HG03457 (cell line): ENCODE data around the gene DHCR24.
"Not testable (repeated sequence)": the region's sequence is repeated elsewhere in the genome, so short reads cannot be mapped to it uniquely, and the experiment has no call there.

Experiments
- ATAC-seq: cut with Tn5 transposase; IDR thresholded peaks from one replicate; pipeline ENCODE4 v1.9.1; 2021; ENCODE audit warnings: moderate number of reproducible peaks; ENCODE audit not compliant: unreplicated experiment

Gene DHCR24

DNA sequence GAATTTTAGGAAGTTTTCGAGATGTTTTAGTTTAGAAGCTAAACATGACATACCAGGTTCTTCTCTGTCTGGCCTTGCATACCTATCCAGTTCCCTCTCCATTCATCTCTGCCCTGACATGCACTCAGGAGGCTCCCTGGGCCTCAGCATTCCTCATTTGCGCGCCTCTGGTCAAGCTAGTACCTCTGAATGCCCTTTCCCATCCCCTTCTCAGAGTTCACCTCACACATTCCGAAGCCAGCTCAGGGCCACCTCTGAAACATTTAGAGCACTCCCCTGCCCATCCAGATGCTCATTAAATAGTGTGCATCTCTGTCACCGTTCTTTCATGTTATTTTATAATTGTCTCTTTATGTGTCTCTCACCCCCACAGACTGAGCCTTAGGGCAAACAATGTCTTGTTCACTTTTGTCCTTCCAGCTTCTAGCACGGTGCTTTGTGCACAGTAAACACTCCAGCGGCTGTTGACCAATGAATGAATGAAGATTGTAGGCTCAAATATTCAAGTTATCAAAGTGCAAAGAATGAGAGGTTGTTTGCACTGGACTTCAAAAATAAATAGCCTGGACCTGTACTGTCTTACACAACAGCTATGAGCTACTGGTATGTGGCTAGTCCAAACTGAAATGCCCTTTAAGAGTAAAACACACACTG is 1.2 kb upstream of the DHCR24 start:
- no peak for ATAC-seq

DNA sequence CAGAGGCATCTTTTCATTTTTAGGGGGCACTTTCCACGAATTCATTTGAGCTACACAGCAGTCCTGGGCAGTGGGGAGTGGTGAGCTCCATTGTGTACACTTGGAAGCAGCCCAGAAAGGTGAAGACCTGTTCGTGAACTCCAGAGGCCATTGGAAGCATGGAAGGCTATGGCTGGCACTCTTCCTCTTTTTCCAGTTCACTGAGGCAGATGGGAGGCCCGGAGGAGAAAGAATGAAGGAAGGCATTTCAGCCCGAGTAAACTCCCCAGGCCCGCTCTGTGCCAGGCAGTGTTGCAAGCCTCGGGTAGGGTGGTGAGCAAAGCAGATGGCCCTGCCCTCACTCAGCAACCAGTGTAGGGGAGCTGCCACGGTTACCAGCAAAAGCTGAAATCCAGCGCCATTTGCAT is 673 bp upstream of the DHCR24 start:
- ATAC-seq = no peak

DNA sequence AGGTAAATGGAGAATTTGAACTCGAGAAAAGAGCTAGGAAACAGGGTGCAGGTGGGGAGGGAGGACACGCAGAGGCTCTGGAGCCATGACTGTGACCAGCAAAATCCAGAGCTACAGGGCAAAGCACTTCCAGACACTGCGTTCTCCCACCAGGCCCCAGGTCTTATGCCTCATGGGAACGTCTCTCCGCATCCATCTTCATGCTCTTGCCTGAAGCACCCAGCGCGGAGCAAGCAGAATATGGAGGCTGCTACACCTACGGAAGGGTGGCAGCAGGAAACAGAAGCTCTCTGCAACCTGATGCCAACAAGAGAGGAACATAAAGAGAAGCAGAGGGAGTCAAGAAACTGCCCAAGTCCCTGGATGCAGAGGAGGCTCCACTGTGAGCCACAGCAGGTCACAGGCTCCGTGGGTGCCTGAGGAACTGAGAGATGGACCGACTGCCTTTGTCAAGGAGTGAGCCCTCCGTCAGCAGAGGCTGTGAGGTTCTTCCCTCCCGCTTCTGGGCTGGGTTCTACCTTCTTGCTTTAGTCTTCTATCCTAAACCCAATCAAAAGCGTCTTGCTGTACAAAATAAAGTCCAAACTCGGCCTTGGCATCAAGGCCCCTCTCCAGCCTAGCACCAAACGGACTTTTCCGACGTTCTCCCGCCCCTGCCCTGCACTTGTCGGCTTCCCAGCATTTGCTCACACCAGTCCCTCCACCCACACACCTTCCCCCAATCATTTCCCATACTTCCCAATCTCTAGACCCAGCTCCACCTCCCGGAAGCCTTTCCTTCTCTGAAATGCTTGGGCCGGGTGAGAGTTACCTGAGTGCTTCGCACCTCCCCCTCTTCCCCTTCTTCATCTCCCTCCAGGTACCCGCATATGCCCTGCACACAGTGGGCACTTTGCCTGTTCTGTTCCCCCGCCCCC is 930 bp downstream of the DHCR24 start:
- ATAC-seq = no peak

DNA sequence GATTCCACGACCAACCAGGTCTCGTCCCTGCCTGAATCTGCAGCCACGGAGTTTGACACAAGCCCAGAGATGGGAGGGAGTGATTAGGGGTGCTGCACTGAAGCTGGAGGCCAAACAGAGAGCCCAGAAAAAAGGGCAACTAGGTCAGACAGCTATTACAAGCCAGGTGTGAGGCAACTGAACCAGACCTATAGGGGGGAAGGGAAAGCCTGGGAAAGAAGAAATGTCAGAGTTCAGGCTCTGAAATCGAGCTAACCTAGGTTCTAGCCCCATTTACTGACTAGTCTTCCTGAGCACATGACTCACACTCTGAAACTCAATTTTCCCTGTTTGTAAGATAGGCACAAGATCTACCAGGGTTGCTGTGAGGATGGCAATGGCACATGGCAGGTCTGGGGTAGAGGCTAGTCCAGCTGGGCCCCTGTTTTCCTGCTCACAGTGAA is 1.7 kb downstream of the DHCR24 start:
- no peak for ATAC-seq

DNA sequence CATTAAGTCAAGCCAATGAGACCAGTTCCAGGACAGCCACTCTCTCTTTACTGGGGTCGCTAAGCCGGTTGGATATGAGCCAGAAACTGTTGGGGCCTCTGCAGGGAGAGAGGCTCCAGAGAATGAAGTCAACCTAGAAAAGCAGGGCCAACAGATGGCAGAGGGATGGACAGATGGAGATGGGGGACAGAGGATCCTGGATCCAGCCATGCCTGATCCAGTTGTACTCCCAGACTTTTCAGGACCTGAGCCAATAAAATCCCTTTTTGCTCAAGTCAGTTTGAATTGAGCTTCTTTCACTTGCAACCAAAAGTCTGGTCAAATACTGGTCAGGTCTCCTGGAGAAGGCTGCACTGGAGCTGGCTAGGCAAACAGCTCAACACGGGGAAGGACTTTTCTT is 2.2 kb downstream of the DHCR24 start:
- no peak for ATAC-seq

DNA sequence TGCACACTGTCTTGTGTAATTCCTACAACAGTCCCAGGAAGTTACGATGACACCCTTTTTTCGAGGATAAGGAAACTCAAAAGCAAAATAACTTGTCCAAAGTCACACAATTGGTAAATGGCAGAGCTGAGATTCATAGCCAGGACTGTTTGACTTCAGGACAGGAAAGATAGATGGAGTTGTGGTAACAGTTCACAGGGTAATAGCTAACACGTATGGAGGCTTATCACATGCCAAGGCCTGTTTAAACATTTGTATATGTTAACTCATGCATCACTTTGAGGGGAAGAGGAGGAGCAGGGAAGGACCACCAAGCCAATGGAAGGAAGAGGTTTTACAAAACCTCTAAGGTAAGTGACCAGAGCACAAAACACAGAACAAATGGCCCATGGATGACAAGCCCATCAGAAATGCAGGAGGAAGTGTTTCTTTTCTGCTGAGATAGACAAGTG is 2.8 kb downstream of the DHCR24 start:
- no peak for ATAC-seq

DNA sequence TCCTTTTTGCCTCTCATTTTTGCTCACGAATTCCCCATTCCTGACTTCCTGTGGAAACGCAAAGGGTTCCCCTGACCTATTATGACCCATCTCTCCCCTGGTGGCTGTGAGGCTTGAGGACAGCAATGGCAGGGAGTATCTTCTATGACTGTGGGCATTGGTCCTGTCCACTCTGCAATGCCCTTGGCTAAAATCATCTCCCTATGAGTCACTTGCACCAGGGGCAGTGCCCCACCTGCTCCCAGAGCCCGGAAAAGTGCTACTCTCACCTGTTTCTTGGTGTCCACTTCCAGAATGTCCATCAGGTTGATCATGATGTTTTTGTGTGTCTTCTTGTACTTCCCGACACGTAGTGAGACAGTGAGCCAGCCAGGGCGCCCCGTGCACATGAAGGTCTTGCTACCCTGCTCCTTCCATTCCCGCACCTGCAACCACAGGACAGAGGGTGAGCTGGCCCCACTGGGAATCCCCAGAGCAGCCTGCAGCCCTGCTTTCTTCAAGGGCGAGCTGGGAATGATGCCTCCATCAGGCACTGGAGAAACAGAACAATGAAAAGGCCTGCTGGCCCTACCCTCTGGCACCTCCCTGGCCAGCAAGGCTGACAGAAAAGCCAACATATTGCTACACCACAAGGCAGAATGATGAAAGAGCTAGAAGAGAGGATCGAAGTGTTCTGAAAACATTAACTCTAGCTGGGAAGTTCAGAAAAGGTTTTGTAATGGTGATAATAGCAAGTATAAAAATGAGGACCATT is 3.5 kb downstream of the DHCR24 start:
- no peak for ATAC-seq

DNA sequence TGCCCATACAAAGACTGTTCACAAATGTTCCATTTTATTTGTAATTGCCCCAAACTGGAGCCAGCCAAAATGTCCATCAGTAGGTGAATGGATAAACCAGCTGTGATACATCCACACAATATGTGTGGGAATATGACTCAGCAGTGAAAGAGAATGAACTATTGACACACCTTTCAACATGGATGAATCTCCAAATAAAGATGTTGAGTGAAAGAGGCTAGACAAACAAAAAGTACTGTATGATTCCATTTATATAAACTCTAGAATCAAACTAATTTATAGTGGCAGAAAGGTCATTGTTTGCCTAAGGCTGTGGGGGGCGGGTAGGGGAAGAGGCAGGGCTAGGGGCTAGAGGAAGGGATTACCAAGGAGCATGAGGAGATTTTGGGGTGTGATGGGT is 4.5 kb downstream of the DHCR24 start:
- no peak for ATAC-seq

DNA sequence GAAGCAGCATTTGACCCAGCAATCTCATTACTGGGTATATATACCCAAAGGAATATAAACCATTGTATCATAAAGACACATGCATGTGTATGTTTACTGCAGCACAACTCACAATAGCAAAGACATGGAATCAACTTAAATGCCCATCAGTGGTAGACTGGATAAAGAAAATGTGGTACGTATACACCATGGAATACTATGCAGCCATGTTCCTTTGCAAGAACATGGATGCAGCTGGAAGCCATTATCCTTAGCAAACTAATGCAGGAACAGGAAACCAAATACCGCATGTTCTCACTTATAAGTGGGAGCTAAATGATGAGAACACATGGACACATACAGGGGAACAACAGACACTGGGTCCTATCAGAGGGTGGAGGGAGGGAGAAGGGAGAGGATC is 5.4 kb downstream of the DHCR24 start:
- not testable (repeated sequence) for ATAC-seq

DNA sequence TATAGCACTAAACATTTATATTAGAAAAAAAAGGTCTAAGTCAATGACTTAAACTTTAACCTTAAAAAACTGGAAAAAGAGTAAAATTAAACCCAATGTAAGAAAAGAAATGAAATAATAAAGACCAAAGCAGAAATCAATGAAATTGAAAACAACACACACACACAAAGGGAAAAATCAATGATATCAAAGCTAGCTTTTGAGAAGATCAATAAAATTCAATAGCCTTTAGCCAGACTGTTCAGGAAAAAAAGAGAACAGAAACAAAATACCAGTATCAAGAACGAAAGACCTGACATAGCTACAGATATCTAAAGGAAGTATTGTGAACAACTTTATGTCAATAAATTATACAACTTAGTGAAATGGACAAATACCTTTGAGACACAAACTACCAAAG is 7.1 kb downstream of the DHCR24 start:
- no peak for ATAC-seq

DNA sequence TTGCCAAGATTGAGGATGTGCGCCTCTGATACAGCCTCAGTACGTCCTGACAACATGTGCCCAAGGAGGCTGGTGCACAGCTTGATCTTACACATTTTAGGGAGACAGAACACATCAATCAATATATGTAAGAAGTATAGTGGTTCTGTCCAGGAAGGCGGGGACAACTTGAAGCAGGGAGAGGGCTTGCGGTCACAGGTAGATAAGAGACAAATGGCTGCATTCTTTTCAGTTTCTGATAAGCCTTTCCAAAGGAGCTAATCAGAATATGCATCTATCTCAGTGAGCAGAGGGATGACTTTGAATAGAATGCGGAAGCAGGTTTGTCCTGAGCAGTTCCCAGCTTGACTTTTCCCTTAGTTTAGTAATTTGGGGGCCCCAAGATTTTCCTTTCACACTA is 10.2 kb downstream of the DHCR24 start:
- no peak for ATAC-seq

DNA sequence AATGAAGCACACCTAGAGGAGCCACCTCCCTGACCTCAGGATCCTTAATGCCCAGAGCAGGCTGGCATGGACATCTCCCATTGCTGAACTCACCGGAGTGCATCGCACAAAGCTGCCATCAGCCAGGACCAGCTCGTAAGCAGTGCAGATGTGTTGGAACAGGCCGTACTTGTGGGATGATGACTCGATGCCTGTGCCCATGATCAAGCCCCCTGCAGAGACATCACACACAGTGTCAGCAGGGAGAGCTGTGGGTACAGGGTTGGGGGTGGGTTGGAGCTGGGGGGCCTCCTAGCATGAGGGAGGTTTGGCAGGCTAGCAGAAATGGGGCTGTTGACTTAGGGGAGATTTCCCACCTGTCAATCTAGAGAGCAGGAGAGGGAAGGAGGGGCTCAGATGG is 12.0 kb downstream of the DHCR24 start:
- ATAC-seq = no peak

DNA sequence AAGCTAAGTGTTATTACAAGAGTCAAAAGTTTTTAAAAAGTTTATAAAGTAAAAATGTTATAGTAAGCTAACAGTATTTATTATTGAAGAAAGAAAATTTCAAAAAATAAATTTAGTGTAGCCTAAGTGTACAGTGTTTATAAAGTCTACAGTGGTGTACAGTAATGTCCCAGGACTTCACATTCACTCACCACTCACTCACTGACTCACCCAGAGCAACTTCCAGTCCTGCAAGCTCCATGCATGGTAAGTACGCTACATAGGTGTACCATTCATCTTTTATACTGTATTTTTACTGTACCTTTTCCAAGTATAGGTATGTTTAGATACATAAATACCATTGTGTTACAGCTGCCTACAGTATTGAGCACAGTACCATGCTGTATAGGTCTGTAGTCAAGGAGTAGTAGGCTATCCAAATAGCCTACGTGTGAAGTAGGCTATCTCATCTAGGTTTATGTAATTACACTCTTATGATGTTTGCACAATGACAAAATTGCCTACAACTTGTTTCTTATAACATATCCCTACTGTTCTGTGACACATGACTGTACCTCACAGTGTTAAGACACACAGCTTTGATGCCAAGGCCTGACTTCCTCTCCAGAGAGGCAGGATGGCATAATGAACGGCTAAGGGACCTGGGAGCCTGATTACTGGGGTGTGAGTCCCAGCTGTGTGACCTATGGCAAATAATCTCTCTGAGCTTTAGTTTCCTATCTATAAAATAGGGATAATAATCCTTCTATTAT is 12.7 kb downstream of the DHCR24 start:
- no peak for ATAC-seq

DNA sequence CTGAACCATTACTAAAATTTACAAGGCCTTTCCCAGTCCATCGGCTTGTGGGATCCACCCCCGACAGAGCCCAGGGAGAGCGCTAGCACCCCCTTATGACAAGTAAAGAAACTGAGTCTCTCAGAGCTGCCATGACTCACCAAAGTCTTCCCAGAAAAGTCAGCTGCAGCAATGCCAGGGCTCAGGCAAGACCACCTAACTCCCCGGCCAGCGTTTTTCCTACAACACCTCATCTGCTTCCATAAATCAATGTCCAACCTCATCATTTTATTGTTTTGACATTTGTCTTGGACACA is 15.0 kb downstream of the DHCR24 start:
- no peak for ATAC-seq

DNA sequence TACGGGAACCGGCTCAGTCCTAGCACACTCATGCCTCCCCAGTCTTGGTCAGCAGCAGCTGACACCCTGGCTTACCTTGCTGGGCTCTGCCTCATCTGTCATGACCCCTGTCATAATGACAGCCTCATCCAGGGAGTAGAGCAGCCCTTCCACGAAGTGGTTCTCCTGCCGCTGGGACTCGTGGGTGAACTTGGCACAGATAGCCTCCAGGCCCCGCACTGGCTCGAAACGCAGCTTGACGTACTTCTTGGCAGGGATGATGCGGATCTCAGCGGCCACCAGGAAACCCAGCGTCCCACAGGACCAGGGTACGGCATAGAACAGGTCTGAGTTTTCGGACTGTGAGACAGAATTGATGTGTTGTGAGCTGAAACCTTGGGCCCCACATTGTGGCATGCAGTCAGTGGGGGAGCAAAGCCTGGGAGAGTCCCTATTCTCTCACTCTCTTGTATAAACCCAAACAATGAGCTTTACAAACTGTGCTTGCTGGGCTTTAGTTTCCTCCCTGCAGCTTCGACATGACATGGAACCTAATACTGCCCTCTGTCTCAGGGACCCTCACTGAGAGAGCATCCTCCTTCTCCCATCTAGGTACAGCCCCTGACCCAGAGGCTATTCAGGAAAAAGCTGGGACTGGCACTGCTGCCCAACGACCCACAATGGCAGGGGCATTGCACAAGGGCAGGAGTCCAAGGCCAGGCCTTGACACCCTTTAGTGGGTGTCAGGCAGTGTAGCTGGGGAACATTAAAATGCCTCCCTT is 15.5 kb downstream of the DHCR24 start:
- no peak for ATAC-seq

DNA sequence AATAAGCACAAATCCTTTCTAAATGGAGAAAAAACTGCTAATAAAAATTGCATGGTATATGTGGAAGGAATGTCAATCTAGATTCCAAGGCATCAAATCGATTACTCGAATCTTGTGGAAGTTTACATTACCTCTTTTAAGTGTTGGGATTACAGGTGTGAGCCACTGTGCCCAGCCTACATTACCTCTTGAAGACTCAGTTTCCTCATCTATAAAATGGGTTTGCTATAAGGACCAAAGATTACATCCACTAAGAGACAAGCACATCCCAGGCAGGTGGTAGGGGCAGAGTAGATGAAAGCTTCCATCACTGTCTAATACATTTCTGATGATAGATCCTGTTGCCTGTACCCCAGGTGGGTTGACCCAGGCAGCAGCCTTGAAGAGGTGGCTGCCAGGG is 16.1 kb downstream of the DHCR24 start:
- ATAC-seq = no peak

DNA sequence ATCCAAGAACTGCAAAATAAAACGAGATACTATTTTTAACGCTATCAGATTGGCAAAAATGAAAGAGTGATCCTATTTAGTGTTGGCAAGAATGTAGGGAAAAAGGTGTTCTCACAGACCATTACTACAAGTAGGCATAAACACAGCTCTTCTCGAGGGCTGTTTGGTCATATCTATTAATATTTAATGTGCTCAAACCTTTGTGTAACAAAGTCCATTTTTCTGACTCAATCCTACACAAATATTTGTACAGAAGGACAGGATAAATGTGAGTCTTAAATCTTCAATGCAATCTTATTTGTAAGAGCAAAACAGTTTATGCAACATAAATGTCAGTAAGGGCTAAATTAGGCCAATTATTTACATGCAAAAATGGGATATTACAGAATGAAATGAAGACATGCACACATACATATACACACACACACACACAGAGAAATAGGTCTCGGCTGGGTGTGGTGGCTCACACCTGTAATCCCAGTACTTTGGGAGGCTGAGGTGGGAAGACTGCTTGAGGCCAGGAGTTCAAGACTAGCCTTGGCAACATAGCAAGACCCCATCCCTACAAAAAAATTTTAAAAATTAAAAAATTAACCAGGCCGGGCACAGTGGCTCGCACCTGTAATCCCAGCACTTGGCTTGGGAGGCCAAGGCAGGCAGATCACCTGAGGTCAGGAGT is 17.7 kb downstream of the DHCR24 start:
- no peak for ATAC-seq

DNA sequence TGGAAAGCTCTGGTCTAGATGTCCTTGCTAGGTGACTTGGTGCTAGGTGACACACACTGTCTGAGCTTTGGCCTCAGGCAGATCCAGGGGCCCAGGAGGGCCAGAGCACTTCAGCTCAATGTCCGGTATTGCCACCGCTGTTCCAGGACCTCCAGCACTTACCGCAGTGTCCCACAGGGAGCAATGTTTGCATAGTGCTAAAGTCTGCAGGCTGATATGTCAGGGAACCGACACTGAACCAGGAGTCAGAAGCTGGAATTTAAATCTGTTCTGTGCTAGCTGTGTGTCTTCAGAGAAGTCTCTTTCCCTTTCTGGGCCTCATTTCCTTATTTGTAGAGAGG is 19.3 kb downstream of the DHCR24 start:
- no peak for ATAC-seq

DNA sequence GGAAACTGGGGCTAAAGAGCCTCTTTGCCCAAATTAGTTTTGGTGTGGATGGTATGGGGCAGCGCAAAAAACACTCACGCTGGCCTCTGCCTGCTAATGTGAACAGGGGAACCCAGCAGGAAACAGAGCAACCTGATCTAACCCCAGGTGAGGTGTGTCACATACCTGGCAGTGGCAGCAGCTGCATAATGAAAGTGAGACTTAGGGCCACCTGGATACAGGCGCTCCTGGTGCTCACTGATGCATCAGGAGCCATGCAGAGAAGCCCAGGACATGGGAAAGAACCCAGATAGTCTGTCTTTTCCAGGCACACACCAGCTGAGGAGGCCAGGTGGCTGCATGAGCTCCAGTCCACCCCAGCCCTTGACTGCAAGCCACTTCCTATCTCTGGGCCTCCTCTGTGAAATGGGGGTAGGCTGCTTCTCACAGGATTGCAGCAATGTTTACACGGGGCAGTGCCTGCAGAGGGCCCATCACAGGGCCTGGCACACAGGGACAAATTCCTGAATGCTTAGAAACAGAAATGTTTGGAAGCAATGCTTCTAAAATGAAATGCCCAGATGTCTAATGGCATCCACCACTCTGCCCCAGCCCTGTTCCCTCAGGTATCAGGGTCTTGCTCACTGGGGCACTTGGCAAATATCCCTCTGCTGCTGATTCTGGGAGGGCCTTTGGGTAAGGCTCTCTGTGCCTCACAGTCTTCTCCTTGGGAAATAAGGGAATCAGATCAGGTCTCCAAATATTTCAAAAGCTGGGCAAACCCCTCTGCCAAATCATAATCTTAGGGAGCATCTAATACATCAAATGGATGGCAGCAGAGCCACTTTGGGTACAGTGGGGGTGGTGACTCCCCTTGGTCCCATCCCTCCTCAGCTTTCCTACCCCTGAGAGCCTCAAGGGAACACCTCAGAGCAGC is 19.9 kb downstream of the DHCR24 start:
- ATAC-seq = no peak
